Osteocyte (in vitro differentiated cells): ENCODE measurements around the gene PCDHGA7. TPM values are rescaled to one million over a fixed set of nuclear protein-coding genes. Genes with fewer than 3 reads are reported as not detected.
"Not testable (repeated sequence)": the region's sequence is repeated elsewhere in the genome, so short reads cannot be mapped to it uniquely, and the experiment has no call there.

Source experiments
- DNase-seq: peaks from one replicate; pipeline ENCODE4 v3.0.0; 2021; ENCODE audit warnings: mixed read lengths; ENCODE audit not compliant: unreplicated experiment; ENCODE audit errors: extremely low spot score
- H3K27ac Mint-ChIP-seq: one replicate; pipeline ENCODE4 v1.8.0; 2021; ENCODE audit warnings: mild to moderate bottlenecking, mixed read lengths; ENCODE audit not compliant: unreplicated experiment
- H3K27me3 Mint-ChIP-seq: one replicate; pipeline ENCODE4 v1.8.0; 2021; ENCODE audit warnings: mixed read lengths; ENCODE audit not compliant: unreplicated experiment
- H3K36me3 Mint-ChIP-seq: one replicate; pipeline ENCODE4 v1.8.0; 2021; ENCODE audit warnings: mixed read lengths; ENCODE audit not compliant: unreplicated experiment
- H3K4me1 Mint-ChIP-seq: one replicate; pipeline ENCODE4 v1.8.0; 2021; ENCODE audit warnings: mixed read lengths; ENCODE audit not compliant: unreplicated experiment
- H3K4me3 Mint-ChIP-seq: one replicate; pipeline ENCODE4 v1.8.0; 2021; ENCODE audit warnings: mild to moderate bottlenecking, moderate library complexity, mixed read lengths; ENCODE audit not compliant: unreplicated experiment
- H3K9me3 Mint-ChIP-seq: one replicate; pipeline ENCODE4 v1.8.0; 2021; ENCODE audit warnings: mixed read lengths; ENCODE audit not compliant: unreplicated experiment
- total RNA-seq: library from RNA; stranded (reverse); gene quantifications from 2 replicates; pipeline ENCODE4 v1.2.1, GENCODE V29; 2021
- TF ChIP-seq, protein P1 (sequence below): fragments of 200-600 bp; sonication (generic); IDR thresholded peaks from 2 replicates; pipeline ENCODE4 v1.5.0; 2021; ENCODE audit warnings: antibody characterized with exemption, mild to moderate bottlenecking, moderate library complexity

Gene PCDHGA7
- total RNA-seq, 1 donor from 2014 or later = 0.11 TPM

DNA sequence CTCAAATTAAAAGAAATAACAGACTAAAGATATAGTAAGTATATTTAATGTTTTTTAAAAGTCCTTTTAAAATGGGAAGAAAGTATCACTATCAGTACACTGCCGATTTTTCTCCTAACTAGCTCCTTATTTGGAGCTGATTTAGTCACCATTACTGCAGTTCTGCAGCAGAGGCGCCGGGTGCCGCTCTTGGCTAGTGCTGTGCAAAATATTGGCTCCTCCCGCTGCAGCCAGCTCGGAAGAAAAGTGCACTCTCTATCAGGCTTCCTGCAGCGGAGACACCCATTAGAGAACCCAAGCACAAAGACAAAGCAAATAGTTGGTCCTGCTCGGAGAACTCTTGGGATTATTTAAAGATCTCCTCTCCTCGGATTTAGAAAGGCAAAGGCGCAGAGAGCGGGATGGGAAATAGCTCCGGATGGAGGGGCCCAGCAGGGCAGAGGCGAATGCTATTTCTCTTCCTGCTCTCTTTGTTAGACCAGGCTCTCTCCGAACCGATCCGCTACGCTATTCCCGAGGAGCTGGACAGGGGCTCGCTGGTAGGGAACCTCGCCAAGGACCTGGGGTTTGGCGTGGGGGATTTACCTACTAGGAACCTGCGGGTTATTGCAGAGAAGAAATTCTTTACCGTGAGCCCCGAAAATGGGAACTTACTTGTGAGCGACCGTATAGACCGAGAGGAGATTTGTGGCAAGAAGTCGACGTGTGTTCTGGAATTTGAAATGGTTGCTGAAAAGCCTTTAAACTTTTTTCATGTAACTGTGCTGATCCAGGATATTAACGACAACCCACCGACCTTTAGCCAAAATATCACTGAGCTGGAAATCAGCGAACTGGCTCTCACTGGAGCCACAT is 12.3 kb upstream of the PCDHGA7 start, which contains the start of gene PCDHGB3:
Gene PCDHGB3, plus strand, starts transcription at position 249 of the 855 bp plus-strand sequence. Its CDS starts 153 bp downstream, at position 402.
- no peaks in the 10 kb centered on the region for H3K27me3 Mint-ChIP-seq
- TF ChIP-seq, protein P1, sequence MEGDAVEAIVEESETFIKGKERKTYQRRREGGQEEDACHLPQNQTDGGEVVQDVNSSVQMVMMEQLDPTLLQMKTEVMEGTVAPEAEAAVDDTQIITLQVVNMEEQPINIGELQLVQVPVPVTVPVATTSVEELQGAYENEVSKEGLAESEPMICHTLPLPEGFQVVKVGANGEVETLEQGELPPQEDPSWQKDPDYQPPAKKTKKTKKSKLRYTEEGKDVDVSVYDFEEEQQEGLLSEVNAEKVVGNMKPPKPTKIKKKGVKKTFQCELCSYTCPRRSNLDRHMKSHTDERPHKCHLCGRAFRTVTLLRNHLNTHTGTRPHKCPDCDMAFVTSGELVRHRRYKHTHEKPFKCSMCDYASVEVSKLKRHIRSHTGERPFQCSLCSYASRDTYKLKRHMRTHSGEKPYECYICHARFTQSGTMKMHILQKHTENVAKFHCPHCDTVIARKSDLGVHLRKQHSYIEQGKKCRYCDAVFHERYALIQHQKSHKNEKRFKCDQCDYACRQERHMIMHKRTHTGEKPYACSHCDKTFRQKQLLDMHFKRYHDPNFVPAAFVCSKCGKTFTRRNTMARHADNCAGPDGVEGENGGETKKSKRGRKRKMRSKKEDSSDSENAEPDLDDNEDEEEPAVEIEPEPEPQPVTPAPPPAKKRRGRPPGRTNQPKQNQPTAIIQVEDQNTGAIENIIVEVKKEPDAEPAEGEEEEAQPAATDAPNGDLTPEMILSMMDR = no peak
- no peaks in the 10 kb centered on the region for H3K36me3 Mint-ChIP-seq
- peaks cover 18% of the 10 kb centered on the region for H3K9me3 Mint-ChIP-seq
- DNase-seq = no peak
- no peak within 1 kb of the TSS for H3K27ac Mint-ChIP-seq
- H3K4me1 Mint-ChIP-seq = no peaks in the 10 kb centered on the region
- no peak within 1 kb of the TSS for H3K4me3 Mint-ChIP-seq

DNA sequence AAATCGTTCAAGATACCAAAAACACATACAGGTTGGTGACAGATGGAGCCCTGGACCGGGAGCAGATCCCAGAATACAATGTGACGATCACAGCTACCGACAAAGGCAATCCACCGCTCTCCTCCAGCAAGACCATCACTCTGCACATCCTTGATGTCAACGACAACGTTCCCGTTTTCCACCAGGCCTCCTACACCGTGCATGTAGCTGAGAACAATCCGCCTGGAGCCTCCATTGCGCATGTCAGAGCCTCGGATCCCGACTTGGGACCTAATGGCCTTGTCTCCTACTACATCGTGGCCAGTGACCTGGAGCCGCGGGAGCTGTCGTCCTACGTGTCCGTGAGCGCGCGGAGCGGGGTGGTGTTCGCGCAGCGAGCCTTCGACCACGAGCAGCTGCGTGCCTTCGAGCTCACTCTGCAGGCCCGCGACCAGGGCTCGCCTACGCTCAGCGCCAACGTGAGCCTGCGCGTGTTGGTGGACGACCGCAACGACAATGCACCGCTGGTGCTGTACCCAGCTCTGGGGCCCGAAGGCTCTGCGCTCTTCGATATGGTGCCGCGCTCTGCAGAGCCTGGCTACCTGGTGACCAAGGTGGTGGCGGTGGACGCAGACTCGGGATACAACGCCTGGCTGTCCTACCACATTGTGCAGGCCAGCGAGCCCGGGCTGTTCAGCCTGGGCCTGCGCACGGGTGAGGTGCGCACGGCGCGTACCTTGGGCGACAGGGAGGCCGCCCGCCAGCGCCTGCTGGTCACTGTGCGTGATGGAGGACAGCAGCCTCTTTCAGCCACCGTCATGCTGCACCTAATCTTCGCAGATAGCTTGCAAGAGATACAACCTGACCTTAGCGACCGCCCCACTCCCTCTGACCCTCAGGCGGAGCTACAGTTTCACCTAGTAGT is 10.7 kb upstream of the PCDHGA7 start:
- Mint-ChIP-seq H3K36me3 (no peaks in the 10 kb centered on the region), H3K4me3 (no peak overlapping the region), H3K27me3 (no peaks in the 10 kb centered on the region), H3K27ac (no peak overlapping the region), H3K9me3 (peaks cover 18% of the 10 kb centered on the region), H3K4me1 (no peaks in the 10 kb centered on the region)
- TF ChIP-seq, protein P1 = no peak
- DNase-seq = peak; percentile 84

DNA sequence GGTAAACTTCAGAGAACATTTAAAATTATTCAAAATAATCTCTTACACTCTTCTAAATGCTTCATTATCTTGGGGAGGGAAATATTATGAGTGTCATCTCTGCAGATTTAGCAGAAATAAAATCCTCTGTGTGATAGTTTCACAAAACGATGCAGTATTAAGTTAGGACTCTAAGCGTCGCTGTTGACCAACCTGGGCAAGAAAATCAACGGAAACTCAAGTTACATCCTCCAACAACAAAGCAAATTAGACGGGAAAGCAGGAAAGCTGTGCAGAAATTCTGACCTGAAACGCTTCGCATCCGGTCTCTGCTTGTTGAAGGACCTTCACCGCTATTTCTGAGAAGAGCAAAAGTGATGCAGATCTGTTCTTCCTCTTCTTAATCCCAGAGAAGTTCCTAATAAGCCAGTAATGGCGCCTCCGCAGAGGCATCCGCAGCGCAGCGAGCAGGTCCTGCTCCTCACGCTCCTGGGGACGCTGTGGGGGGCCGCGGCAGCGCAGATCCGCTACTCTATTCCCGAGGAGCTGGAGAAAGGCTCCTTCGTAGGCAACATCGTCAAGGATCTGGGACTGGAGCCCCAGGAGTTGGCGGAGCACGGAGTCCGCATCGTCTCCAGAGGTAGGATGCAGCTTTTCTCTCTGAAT is 8.7 kb upstream of the PCDHGA7 start, which contains the start of gene PCDHGA6:
Gene PCDHGA6, plus strand, starts transcription at position 219 of the 645 bp plus-strand sequence. Its CDS starts 193 bp downstream, at position 412.
- H3K4me3 Mint-ChIP-seq = no peak within 1 kb of the TSS
- no peaks in the 10 kb centered on the region for H3K27me3 Mint-ChIP-seq
- no peak within 1 kb of the TSS for H3K27ac Mint-ChIP-seq
- peaks cover 22% of the 10 kb centered on the region for H3K9me3 Mint-ChIP-seq
- no peaks in the 10 kb centered on the region for H3K4me1 Mint-ChIP-seq
- TF ChIP-seq, protein P1 = no peak
- no peaks in the 10 kb centered on the region for H3K36me3 Mint-ChIP-seq
- peak; percentile 81 for DNase-seq

DNA sequence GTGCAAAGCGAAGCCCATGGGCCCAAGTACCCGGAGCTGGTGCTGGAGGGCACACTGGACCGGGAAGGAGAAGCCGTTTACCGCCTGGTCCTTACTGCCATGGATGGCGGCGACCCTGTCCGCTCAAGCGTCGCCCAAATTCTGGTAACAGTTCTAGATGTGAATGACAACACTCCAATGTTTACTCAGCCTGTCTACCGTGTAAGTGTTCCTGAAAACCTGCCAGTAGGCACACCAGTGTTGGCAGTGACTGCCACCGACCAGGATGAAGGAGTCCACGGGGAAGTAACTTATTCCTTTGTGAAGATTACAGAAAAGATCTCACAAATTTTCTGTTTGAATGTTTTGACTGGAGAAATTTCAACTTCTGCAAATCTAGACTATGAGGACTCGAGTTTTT is 7.9 kb upstream of the PCDHGA7 start:
- no peaks in the 10 kb centered on the region for H3K36me3 Mint-ChIP-seq
- no peaks in the 10 kb centered on the region for H3K27me3 Mint-ChIP-seq
- peaks cover 29% of the 10 kb centered on the region for H3K9me3 Mint-ChIP-seq
- no peak overlapping the region for H3K4me3 Mint-ChIP-seq
- no peak overlapping the region for H3K27ac Mint-ChIP-seq
- DNase-seq = peak; percentile 80
- H3K4me1 Mint-ChIP-seq = no peaks in the 10 kb centered on the region
- TF ChIP-seq, protein P1 = no peak

DNA sequence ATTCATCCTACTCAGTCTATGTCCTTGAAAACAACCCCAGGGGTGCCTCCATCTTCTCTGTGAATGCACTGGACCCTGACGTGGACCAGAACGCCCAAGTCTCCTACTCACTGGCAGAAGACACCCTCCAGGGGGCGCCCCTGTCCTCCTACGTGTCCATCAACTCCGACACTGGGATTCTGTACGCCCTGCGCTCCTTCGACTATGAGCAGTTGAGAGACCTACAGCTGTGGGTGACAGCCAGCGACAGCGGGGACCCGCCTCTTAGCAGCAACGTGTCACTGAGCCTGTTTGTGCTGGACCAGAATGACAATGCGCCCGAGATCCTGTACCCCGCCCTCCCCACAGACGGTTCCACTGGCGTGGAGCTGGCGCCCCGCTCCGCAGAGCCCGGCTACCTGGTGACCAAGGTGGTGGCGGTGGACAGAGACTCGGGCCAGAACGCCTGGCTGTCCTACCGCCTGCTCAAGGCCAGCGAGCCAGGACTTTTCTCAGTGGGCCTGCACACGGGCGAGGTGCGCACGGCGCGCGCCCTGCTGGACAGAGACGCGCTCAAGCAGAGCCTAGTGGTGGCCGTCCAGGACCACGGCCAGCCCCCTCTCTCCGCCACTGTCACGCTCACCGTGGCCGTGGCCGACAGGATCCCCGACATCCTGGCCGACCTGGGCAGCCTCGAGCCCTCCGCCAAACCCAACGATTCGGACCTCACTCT is 6.9 kb upstream of the PCDHGA7 start:
- peaks cover 35% of the 10 kb centered on the region for H3K9me3 Mint-ChIP-seq
- H3K4me3 Mint-ChIP-seq, H3K4me1 Mint-ChIP-seq, H3K27ac Mint-ChIP-seq, H3K36me3 Mint-ChIP-seq, DNase-seq, H3K27me3 Mint-ChIP-seq: not testable (repeated sequence)
